ENCODE measurements around the gene CDC20B. TPM values are rescaled to one million over a fixed set of nuclear protein-coding genes. Genes with fewer than 3 reads are reported as not detected.
"Not testable (repeated sequence)": the region's sequence is repeated elsewhere in the genome, so short reads cannot be mapped to it uniquely, and the experiment has no call there.

CDC20B gene
- total and polyA plus RNA-seq, 8 donors: not detected

DNA sequence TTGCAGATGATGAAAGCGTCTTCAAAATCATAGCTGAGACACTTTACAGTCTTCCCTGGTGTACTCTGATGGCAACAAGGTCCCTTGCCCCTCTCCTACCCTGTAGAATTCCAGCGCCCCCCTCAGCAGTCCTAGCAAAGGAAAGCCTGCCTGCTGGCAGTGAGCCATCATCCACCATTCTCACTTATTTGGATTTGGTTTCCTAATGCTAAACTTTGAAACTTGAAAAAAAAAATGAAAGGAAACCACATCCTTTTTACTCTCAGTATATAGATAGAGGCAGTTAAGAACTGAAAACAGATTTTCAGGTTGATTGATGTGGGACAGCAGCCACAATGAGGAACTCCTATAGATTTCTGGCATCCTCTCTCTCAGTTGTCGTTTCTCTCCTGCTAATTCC lies 70.6 kb downstream of the CDC20B start, which contains the start of gene GZMA:
Gene GZMA, plus strand, starts transcription at position 299 of the 400 bp plus-strand sequence. Its CDS starts 37 bp downstream, at position 336.
- DNase-seq (no peak), ATAC-seq (no peak), FAIRE-seq (no peak)
- no peak within 1 kb of the TSS for H3K27ac ChIP-seq
- TF ChIP-seq, protein P1, sequence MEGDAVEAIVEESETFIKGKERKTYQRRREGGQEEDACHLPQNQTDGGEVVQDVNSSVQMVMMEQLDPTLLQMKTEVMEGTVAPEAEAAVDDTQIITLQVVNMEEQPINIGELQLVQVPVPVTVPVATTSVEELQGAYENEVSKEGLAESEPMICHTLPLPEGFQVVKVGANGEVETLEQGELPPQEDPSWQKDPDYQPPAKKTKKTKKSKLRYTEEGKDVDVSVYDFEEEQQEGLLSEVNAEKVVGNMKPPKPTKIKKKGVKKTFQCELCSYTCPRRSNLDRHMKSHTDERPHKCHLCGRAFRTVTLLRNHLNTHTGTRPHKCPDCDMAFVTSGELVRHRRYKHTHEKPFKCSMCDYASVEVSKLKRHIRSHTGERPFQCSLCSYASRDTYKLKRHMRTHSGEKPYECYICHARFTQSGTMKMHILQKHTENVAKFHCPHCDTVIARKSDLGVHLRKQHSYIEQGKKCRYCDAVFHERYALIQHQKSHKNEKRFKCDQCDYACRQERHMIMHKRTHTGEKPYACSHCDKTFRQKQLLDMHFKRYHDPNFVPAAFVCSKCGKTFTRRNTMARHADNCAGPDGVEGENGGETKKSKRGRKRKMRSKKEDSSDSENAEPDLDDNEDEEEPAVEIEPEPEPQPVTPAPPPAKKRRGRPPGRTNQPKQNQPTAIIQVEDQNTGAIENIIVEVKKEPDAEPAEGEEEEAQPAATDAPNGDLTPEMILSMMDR (IDR thresholded peaks at IDR 0.05): no peak
- H3K4me3 ChIP-seq: no peak within 1 kb of the TSS
- intact Hi-C loops (cut with DNase I): no loop called here
- no peaks in the 10 kb centered on the region for H3K4me1 ChIP-seq
- 47 to 56% methylated on average over 3 of the region's 3 CpGs for WGBS, 2 donors
- H3K9me3 ChIP-seq: no peaks in the 10 kb centered on the region
- H3K27me3 ChIP-seq: peaks cover 0 to 3% (median 0%) of the 10 kb centered on the region in 4 donors
- no peaks in the 10 kb centered on the region for H3K36me3 ChIP-seq

GRCh38 chr5:55101556-55102276 lies 71.3 kb downstream of the CDC20B start:
- Histone ChIP-seq H3K27me3 (peaks cover 0 to 3% (median 0%) of the 10 kb centered on the region in 4 donors), H3K27ac (no peak overlapping the region), H3K36me3 (no peaks in the 10 kb centered on the region), H3K4me1 (no peaks in the 10 kb centered on the region), H3K4me3 (no peak overlapping the region), H3K9me3 (no peaks in the 10 kb centered on the region)
- WGBS, 2 donors: 46 to 68% methylated on average over 4 to 5 of the region's 5 CpGs
- TF ChIP-seq, protein P1 (IDR thresholded peaks at IDR 0.05): no peak
- intact Hi-C loops (cut with DNase I): no loop called here
- FAIRE-seq: no peak
- no peak for ATAC-seq
- no peak for DNase-seq

DNA sequence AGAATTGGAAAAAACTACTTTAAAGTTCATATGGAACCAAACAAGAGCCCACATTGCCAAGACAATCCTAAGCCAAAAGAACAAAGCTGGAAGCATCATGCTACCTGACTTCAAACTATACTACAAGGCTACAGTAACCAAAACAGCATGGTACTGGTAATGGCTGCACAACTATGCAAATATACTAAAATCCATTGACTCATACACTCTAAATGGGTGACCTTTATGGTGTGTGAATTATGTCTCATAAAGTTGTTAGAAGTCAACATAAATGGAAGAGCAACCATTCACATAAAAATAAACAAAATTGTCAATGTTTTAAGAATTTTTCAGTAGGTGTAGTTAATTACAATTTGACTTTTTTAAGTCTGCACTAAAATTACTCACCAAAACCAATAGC lies 71.8 kb downstream of the CDC20B start:
- FAIRE-seq; ATAC-seq; H3K27me3 ChIP-seq; H3K4me1 ChIP-seq; H3K36me3 ChIP-seq; intact Hi-C loops (cut with DNase I); H3K4me3 ChIP-seq; H3K9me3 ChIP-seq; DNase-seq; H3K27ac ChIP-seq: not testable (repeated sequence)

GRCh38 chr5:55096861-55097260 lies 76.1 kb downstream of the CDC20B start:
- WGBS, 2 donors: 48 to 51% methylated on average over 6 of the region's 6 CpGs
- DNase-seq: no peak

DNA sequence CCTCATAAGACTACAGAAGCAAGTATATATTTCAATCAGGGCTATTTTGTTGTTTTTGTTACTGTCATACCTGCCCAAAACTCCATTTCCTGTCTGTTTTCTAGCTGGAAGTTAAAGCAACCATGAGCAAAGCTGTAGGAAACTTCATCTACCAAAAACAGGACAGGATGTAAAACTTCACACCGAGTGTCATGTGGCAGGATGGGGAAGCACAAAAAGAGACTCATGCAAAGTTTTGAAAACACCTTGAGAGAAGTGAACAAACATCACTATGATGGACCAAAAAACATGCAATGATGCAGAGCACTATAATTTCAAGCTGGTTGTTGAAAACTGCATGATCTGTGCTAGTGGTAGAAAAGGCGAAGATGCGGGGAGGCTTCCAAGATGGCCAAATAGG lies 76.8 kb downstream of the CDC20B start:
- Histone ChIP-seq H3K4me3 (no peak overlapping the region), H3K27ac (no peak overlapping the region), H3K4me1 (no peaks in the 10 kb centered on the region), H3K27me3 (no peaks in the 10 kb centered on the region), H3K9me3 (no peaks in the 10 kb centered on the region), H3K36me3 (no peaks in the 10 kb centered on the region)
- intact Hi-C loops (cut with DNase I): no loop called here
- FAIRE-seq (no peak), DNase-seq (no peak), ATAC-seq (no peak)
- WGBS, 2 donors: 74 to 81% methylated on average over 3 of the region's 3 CpGs
- TF ChIP-seq, protein P1 (IDR thresholded peaks at IDR 0.05): no peak

More at GRCh38 chr5:55096861-55097260, 76.1 kb downstream of the CDC20B start:
- no peaks in the 10 kb centered on the region for H3K4me1 ChIP-seq
- intact Hi-C loops (cut with DNase I): no loop called here
- no peaks in the 10 kb centered on the region for H3K27me3 ChIP-seq
- no peak for ATAC-seq
- FAIRE-seq: no peak
- no peaks in the 10 kb centered on the region for H3K36me3 ChIP-seq
- no peak overlapping the region for H3K4me3 ChIP-seq
- H3K9me3 ChIP-seq: no peaks in the 10 kb centered on the region
- TF ChIP-seq, protein P1 (IDR thresholded peaks at IDR 0.05): no peak
- H3K27ac ChIP-seq: no peak overlapping the region

DNA sequence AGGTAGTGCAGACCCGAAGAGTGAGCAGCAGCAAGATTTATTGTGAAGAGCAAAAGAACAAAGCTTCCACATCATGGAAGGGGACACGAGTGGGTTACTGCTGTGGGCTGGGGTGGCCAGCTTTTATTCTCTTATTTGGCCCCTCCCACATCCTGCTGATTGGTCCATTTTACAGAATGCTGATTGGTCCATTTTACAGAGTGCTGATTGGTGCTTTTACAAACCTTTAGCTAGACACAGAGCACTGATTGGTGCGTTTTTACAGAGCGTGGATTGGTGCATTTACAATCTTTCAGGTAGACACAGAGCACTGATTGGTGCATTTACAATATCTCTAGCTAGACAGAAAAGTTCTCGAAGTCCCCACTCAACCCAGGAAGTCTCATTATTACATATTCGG lies 82.0 kb downstream of the CDC20B start:
- H3K27me3 ChIP-seq; H3K27ac ChIP-seq; FAIRE-seq; ATAC-seq; H3K9me3 ChIP-seq; H3K4me3 ChIP-seq; DNase-seq; H3K36me3 ChIP-seq; H3K4me1 ChIP-seq; intact Hi-C loops (cut with DNase I): not testable (repeated sequence)
- 62 to 80% methylated on average over 6 of the region's 6 CpGs for WGBS, 2 donors

DNA sequence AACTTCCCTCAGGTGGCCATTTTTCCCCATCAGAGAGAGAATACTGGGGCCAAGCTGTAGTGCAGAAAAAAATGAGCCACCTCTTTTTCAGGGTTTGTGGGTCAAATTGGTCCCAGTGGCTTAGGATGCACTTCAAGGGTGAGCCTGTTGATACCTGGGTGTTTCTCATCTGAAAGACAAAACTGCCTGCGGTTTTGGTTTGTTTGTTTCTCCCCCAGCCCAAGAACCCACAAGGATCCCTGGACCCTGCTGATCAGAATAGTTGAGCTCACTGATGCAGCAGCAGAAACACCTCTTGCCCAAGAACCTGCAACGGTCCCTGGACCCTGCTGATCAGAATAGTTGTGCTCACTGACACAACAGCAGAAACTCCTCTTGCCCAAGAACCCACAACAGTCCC lies 83.7 kb downstream of the CDC20B start:
- not testable (repeated sequence) for FAIRE-seq
- WGBS, 2 donors: 60 to 71% methylated on average over 2 of the region's 2 CpGs

More for the DNA sequence above, 83.7 kb downstream of the CDC20B start:
- ATAC-seq; H3K9me3 ChIP-seq; H3K36me3 ChIP-seq; intact Hi-C loops (cut with DNase I); H3K27me3 ChIP-seq; H3K4me1 ChIP-seq; DNase-seq; H3K27ac ChIP-seq; H3K4me3 ChIP-seq: not testable (repeated sequence)

Measured in pancreas (tissue), 10 donors.